B cell (primary cell): Measurements from ENCODE around the gene COMT. TPM values are rescaled to one million over a fixed set of nuclear protein-coding genes. Genes with fewer than 3 reads are reported as not detected.
A peak's percentile ranks its signal among the peaks of the same experiment; 100 is the strongest.

Experiments
- ATAC-seq: fragments of 200-7000 bp; cut with Tn5 transposase; one replicate; pipeline ENCODE4 v1.10.0; 2021; ENCODE audit warnings: low read depth, mild to moderate bottlenecking, moderate number of reproducible peaks, moderate library complexity
- CTCF ChIA-PET: fragments of 350-600 bp; sonication (Branson Sonifier 250); formaldehyde crosslinking; loops from one replicate; lab custom pipeline; 2021; ENCODE audit warnings: antibody characterized with exemption, inconsistent platforms; lab: Charles Lee
- POLR2A ChIA-PET: fragments of 350-600 bp; sonication (Branson Sonifier 250); formaldehyde crosslinking; loops from one replicate; lab custom pipeline; 2021; ENCODE audit warnings: antibody characterized with exemption; lab: Charles Lee
- DNase-seq: peaks from one replicate; pipeline ENCODE4 v3.0.0; 2013
- H2AFZ ChIP-seq: 2 replicates; pipeline ENCODE4 v1.6.1; 2012; ENCODE audit warnings: mild to moderate bottlenecking, low read depth, low read length; ENCODE audit not compliant: insufficient read depth, poor library complexity, severe bottlenecking
- H3K27ac ChIP-seq, 2 donors: 1 replicate in 1 of 2; 2 replicates in 1 of 2; pipeline ENCODE4 v1.5.1; 2012 to 2013; ENCODE audit warnings: low read length in 2 of 2, mild to moderate bottlenecking in 2 of 2, moderate library complexity in 1 of 2
- H3K27me3 ChIP-seq, 4 experiments: fragments of 200-600 bp in 1 of 4; sonication (generic) in 1 of 4; replicated peaks in 1 of 4; 1 replicate in 2 of 4; 2 replicates in 2 of 4; pipeline versions ENCODE4 v1.6.1 to v1.7.0; 2013 to 2016; ENCODE audit warnings: low read length in 3 of 4, mild to moderate bottlenecking in 2 of 4, mixed read lengths in 1 of 4, moderate library complexity in 1 of 4; ENCODE audit not compliant: insufficient read depth in 4 of 4, control insufficient read depth in 3 of 4; ENCODE audit errors: control extremely low read depth in 1 of 4
- H3K36me3 ChIP-seq, 2 experiments: replicated peaks in 1 of 2; 1 replicate in 1 of 2; 2 replicates in 1 of 2; pipeline versions ENCODE4 v1.6.1 to v1.7.1; 2013; ENCODE audit warnings: low read length in 1 of 2; ENCODE audit not compliant: insufficient read depth in 2 of 2, control insufficient read depth in 1 of 2; ENCODE audit errors: control extremely low read depth in 1 of 2, extremely low read depth in 1 of 2
- H3K4me1 ChIP-seq, 2 donors: fragments of 200-600 bp in 1 of 2; sonication (generic) in 1 of 2; 1 replicate in 1 of 2; 2 replicates in 1 of 2; pipeline versions ENCODE4 v1.5.1 to v1.6.1; 2013 to 2017; ENCODE audit warnings: low read length in 2 of 2; ENCODE audit not compliant: control insufficient read depth in 2 of 2, insufficient read depth in 2 of 2
- H3K4me2 ChIP-seq: replicated peaks from 2 replicates; pipeline ENCODE3; 2012; ENCODE audit warnings: mild to moderate bottlenecking, low read depth, low read length; ENCODE audit not compliant: poor library complexity, severe bottlenecking
- H3K4me3 ChIP-seq, 5 experiments: fragments of 200-600 bp in 1 of 5; sonication (generic) in 1 of 5; 1 replicate in 3 of 5; 2 replicates in 2 of 5; pipeline versions ENCODE4 v1.5.1 to v1.7.0; 2011 to 2016; ENCODE audit warnings: low read length in 4 of 5, mild to moderate bottlenecking in 4 of 5, low read depth in 2 of 5, control low read depth in 1 of 5, moderate library complexity in 1 of 5; ENCODE audit not compliant: insufficient read depth in 1 of 5; ENCODE audit errors: control extremely low read depth in 1 of 5, extremely low read depth in 1 of 5
- H3K79me2 ChIP-seq: fragments of 200-600 bp; sonication (generic); one replicate; pipeline ENCODE4 v1.6.0; 2016; ENCODE audit warnings: low read length; ENCODE audit not compliant: control insufficient read depth, insufficient read depth
- H3K9ac ChIP-seq: fragments of 200-600 bp; sonication (generic); 2 replicates; pipeline ENCODE4 v1.6.1; 2017; ENCODE audit warnings: mild to moderate bottlenecking, low read length, moderate library complexity
- H3K9me3 ChIP-seq, 3 donors: one replicate each; pipeline versions ENCODE4 v1.6.1 to v1.7.1; 2013; ENCODE audit warnings: low read length in 2 of 3; ENCODE audit not compliant: control insufficient read depth in 2 of 3, insufficient read depth in 1 of 3; ENCODE audit errors: control extremely low read depth in 1 of 3
- H4K20me1 ChIP-seq: 2 replicates; pipeline ENCODE4 v1.6.0; 2012; ENCODE audit warnings: mild to moderate bottlenecking, low read length; ENCODE audit not compliant: insufficient read depth, control insufficient read depth, poor library complexity, severe bottlenecking
- H3K27ac Mint-ChIP-seq: one replicate; pipeline ENCODE4 v1.8.0; 2021; ENCODE audit warnings: mixed read lengths
- H3K27me3 Mint-ChIP-seq: one replicate; pipeline ENCODE4 v1.8.0; 2021; ENCODE audit warnings: mixed read lengths
- H3K4me1 Mint-ChIP-seq: one replicate; pipeline ENCODE4 v1.8.0; 2021; ENCODE audit warnings: mixed read lengths
- H3K4me3 Mint-ChIP-seq: one replicate; pipeline ENCODE4 v1.8.0; 2021; ENCODE audit warnings: mixed read lengths
- H3K9me3 Mint-ChIP-seq: one replicate; pipeline ENCODE4 v1.8.0; 2022; ENCODE audit warnings: mixed read lengths; ENCODE audit not compliant: insufficient read depth
- EZH2 ChIP-seq: IDR thresholded peaks from 2 replicates; pipeline ENCODE4 v1.6.1; 2012; ENCODE audit warnings: borderline replicate concordance, low read depth, mild to moderate bottlenecking, moderate library complexity, low read length; ENCODE audit not compliant: insufficient read depth, poor library complexity, severe bottlenecking
- WGBS: methylation state at CpG from one replicate; pipeline ENCODE4 v1.1.5; 2013; ENCODE audit warnings: missing lambda C conversion rate; ENCODE audit not compliant: insufficient coverage; 5-methylcytosine and 5-hydroxymethylcytosine counted together
- intact Hi-C: fragments of 100-400 bp; cut with micrococcal nuclease; formaldehyde crosslinking; loops from one replicate; pipeline ENCODE4 v1.10.0; 2022
- polyA plus RNA-seq: library from polyadenylated mRNA; depleted of rRNA; stranded (reverse); fragments of >200 nt; gene quantifications from 2 replicates; pipeline ENCODE4 v1.2.3, GENCODE V29; 2012
- total RNA-seq, 2 donors: library from RNA; stranded (reverse); fragments of 120-200 nt in 1 of 2; gene quantifications; 1 replicate in 1 of 2; 2 replicates in 1 of 2; pipeline versions ENCODE4 v1.2.3 to v1.2.4, GENCODE V29; 2013 to 2022
- TF ChIP-seq, protein P1 (sequence below): fragments of 200-600 bp; IDR thresholded peaks from one replicate; pipeline ENCODE4 v1.8.0; 2022; ENCODE audit warnings: antibody characterized with exemption, mild to moderate bottlenecking

The COMT gene
- total and polyA plus RNA-seq, 2 donors (not counting 1 experiment from before 2014, with no cell fraction given) = 32.6 to 58.3 TPM

GRCh38 chr22:19910180-19910744, 31.3 kb upstream of the COMT start:
- DNase-seq (no peak), ATAC-seq (no peak)
- Histone ChIP-seq H3K27ac (no peak overlapping the region), H3K4me1 (no peaks in the 10 kb centered on the region), H3K27me3 (no peaks in the 10 kb centered on the region), H3K36me3 (peaks cover 4 to 40% of the 10 kb centered on the region in 2 experiments), H4K20me1 (no peaks in the 10 kb centered on the region), H3K4me2 (no peak overlapping the region), H3K4me3 (no peak overlapping the region), H3K9me3 (peaks cover 0 to 8% (median 5%) of the 10 kb centered on the region in 3 donors), H2AFZ (no peak overlapping the region), H3K79me2 (no peaks in the 10 kb centered on the region), H3K9ac (no peak overlapping the region)
- Mint-ChIP-seq H3K4me1 (peaks cover 1% of the 10 kb centered on the region), H3K27me3 (no peaks in the 10 kb centered on the region), H3K4me3 (no peak overlapping the region), H3K27ac (no peak overlapping the region), H3K9me3 (no peaks in the 10 kb centered on the region)
- ChIA-PET CTCF (interaction anchor here (0.5 to 5.7 kb wide), 24 partner anchors 8 to 1040 kb away, joined by 3 to 210 read pairs (median 4); partner anchors contain the start of gene GP1BB), POLR2A (interaction anchor here (1.0 kb wide), 1 partner anchor 180 kb away, joined by 4 read pairs; no protein-coding TSS in a partner anchor)
- WGBS = 64% methylated on average over 2 of the region's 4 CpGs
- intact Hi-C loops = loop anchor here (1.0 kb wide), 1 partner anchor 154 kb away; no protein-coding TSS in a partner anchor
- TF ChIP-seq EZH2 = no peak
- TF ChIP-seq, protein P1, sequence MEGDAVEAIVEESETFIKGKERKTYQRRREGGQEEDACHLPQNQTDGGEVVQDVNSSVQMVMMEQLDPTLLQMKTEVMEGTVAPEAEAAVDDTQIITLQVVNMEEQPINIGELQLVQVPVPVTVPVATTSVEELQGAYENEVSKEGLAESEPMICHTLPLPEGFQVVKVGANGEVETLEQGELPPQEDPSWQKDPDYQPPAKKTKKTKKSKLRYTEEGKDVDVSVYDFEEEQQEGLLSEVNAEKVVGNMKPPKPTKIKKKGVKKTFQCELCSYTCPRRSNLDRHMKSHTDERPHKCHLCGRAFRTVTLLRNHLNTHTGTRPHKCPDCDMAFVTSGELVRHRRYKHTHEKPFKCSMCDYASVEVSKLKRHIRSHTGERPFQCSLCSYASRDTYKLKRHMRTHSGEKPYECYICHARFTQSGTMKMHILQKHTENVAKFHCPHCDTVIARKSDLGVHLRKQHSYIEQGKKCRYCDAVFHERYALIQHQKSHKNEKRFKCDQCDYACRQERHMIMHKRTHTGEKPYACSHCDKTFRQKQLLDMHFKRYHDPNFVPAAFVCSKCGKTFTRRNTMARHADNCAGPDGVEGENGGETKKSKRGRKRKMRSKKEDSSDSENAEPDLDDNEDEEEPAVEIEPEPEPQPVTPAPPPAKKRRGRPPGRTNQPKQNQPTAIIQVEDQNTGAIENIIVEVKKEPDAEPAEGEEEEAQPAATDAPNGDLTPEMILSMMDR = peak; percentile 38

GRCh38 chr22:19911540-19912270, 29.9 kb upstream of the COMT start:
- DNase-seq (no peak), ATAC-seq (no peak)
- no peaks in the 10 kb centered on the region for H3K79me2 ChIP-seq
- Mint-ChIP-seq H3K27me3 (no peaks in the 10 kb centered on the region), H3K9me3 (no peaks in the 10 kb centered on the region), H3K4me3 (no peak overlapping the region), H3K27ac (no peak overlapping the region), H3K4me1 (peaks cover 1% of the 10 kb centered on the region)
- WGBS = 96% methylated on average over 12 of the region's 12 CpGs
- CTCF ChIA-PET = interaction anchor here (1.1 to 5.7 kb wide), 10 partner anchors 10 to 181 kb away, joined by 3 to 210 read pairs (median 6); no protein-coding TSS in a partner anchor
- peaks cover 0 to 8% (median 5%) of the 10 kb centered on the region in 3 donors for H3K9me3 ChIP-seq
- H3K27me3 ChIP-seq = no peaks in the 10 kb centered on the region
- H4K20me1 ChIP-seq = no peaks in the 10 kb centered on the region
- TF ChIP-seq EZH2 = no peak
- TF ChIP-seq, protein P1 = no peak
- H3K4me1 ChIP-seq = no peaks in the 10 kb centered on the region
- H3K4me2 ChIP-seq = no peak overlapping the region
- H3K36me3 ChIP-seq = peaks cover 4 to 48% of the 10 kb centered on the region in 2 experiments
- no peak overlapping the region for H2AFZ ChIP-seq
- no peak overlapping the region for H3K4me3 ChIP-seq
- POLR2A ChIA-PET = no interaction called here
- no peak overlapping the region for H3K27ac ChIP-seq
- intact Hi-C loops = no loop called here
- no peak overlapping the region for H3K9ac ChIP-seq
